Mucosa of gallbladder (tissue), 1 donor: Measurements from ENCODE around the gene MSL3. TPM values are rescaled to one million over a fixed set of nuclear protein-coding genes. Genes with fewer than 3 reads are reported as not detected.

ENCODE experiments used
- total RNA-seq: library from RNA; stranded (reverse); gene quantifications from one replicate; pipeline ENCODE4 v1.2.1, GENCODE V29; 2021
- donor health status: DM: no; HTN: no; CAD: no.

MSL3 gene
- total RNA-seq, 1 donor from 2014 or later = 24.3 TPM

Other genes starting within 250 kb of the MSL3 start
- 12.0 TPM for gene ARHGAP6, start 92.3 kb upstream of the MSL3 start, total RNA-seq